GM12864 (cell line): ENCODE results near the gene HRC.
"Not testable (repeated sequence)": the region's sequence is repeated elsewhere in the genome, so short reads cannot be mapped to it uniquely, and the experiment has no call there.

Experiments used
- DNase-seq: peaks from one replicate; pipeline ENCODE4 v3.0.0-alpha.2; 2011; ENCODE audit warnings: low read depth
- H3K4me3 ChIP-seq: 2 replicates; pipeline ENCODE4 v1.5.1; 2011; ENCODE audit warnings: mild to moderate bottlenecking, low read depth, low read length, control low read depth
- CTCF ChIP-seq: IDR thresholded peaks from 2 replicates; pipeline ENCODE4 v1.5.1; 2011; ENCODE audit warnings: low read depth, mild to moderate bottlenecking, moderate library complexity, low read length, control low read depth, inconsistent platforms; ENCODE audit errors: missing control alignments

The HRC gene

GRCh38 chr19:49133621-49134454 lies 21.4 kb downstream of the HRC start:
- no peak overlapping the region for H3K4me3 ChIP-seq
- TF ChIP-seq CTCF = no peak
- DNase-seq = no peak

GRCh38 chr19:49132974-49133609 lies 22.1 kb downstream of the HRC start:
- no peak overlapping the region for H3K4me3 ChIP-seq
- DNase-seq = no peak
- TF ChIP-seq CTCF = no peak

- no peak overlapping the region for H3K4me3 ChIP-seq
- no peak for DNase-seq
- TF ChIP-seq CTCF = no peak
Observed at GRCh38 chr19:49130325-49130724, 24.9 kb downstream of the HRC start.

GRCh38 chr19:49129238-49129583 lies 26.0 kb downstream of the HRC start:
- no peak for TF ChIP-seq CTCF
- no peak for DNase-seq
- no peak overlapping the region for H3K4me3 ChIP-seq

- H3K4me3 ChIP-seq = no peak overlapping the region
- no peak for DNase-seq
- no peak for TF ChIP-seq CTCF
Observed at GRCh38 chr19:49128545-49129237, 26.5 kb downstream of the HRC start.

- TF ChIP-seq CTCF = peak; percentile 17
- peak overlapping the region; percentile 41 for H3K4me3 ChIP-seq
- DNase-seq = peak; percentile 80
Observed at GRCh38 chr19:49127674-49128544, 27.3 kb downstream of the HRC start.

GRCh38 chr19:49127225-49127624 lies 28.0 kb downstream of the HRC start:
- not testable (repeated sequence) for H3K4me3 ChIP-seq, DNase-seq
